ENCODE data around the gene JPH4.

Gene JPH4

DNA sequence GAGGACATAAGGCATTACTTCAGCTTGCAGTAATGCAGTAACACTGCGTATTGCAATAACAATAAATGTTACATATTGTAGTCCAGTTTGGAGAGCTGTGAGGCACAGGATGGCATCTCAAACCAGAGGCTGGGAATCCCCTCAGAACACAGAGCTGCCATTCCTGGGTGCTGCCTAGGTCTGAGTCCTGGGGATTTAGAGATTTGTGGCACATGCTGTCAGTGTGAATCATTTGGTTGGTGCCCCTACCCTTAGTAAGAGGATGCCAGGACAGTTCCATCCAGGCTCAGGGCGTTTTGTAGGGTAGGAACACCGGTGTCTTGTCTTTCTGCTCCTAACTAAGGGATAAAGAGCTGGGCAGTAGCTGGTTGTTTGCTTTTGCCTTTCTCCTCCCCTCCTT is 49.6 kb downstream of the JPH4 start:
- ATAC-seq (replicated peaks; ENCODE audit: extremely low read depth, poor library complexity, severe bottlenecking) (no peak), DNase-seq (ENCODE audit: low spot score in 2 of 2) (no peak)
- H3K36me3 Mint-ChIP-seq (ENCODE audit: insufficient read depth): peaks cover 2% of the 10 kb centered on the region
- no peaks in the 10 kb centered on the region for H3K27me3 Mint-ChIP-seq
- H3K4me3 Mint-ChIP-seq: no peak overlapping the region
- no peaks in the 10 kb centered on the region for H3K9me3 Mint-ChIP-seq
- peak overlapping the region; percentile 74 for H3K27ac Mint-ChIP-seq (ENCODE audit: low read depth)
- H3K4me1 Mint-ChIP-seq: no peaks in the 10 kb centered on the region

DNA sequence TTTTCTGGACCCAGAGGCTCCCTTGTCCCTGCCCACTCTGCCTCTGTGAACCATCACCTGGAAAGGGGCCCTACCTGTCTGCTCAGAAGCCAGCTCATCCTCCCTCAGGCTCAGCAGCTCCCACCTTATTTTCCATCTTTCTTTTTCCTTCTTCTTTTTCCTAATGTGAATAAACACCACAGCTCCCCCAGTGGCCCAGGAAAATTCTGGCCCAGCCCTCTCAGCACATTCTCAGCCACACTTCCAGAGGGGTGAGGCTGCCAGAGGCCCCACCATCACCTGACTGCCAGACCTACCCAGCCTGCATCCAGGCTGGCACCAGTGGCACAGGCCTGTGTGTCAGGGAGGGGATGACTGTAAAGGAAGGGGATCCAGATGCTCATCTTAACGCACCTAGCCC is 50.0 kb downstream of the JPH4 start:
- H3K27ac Mint-ChIP-seq (ENCODE audit: low read depth): peak overlapping the region; percentile 74
- H3K36me3 Mint-ChIP-seq (ENCODE audit: insufficient read depth): peaks cover 2% of the 10 kb centered on the region
- H3K9me3 Mint-ChIP-seq: no peaks in the 10 kb centered on the region
- DNase-seq (ENCODE audit: low spot score in 2 of 2) (no peak), ATAC-seq (replicated peaks; ENCODE audit: extremely low read depth, poor library complexity, severe bottlenecking) (no peak)
- no peaks in the 10 kb centered on the region for H3K4me1 Mint-ChIP-seq
- no peak overlapping the region for H3K4me3 Mint-ChIP-seq
- H3K27me3 Mint-ChIP-seq: no peaks in the 10 kb centered on the region

DNA sequence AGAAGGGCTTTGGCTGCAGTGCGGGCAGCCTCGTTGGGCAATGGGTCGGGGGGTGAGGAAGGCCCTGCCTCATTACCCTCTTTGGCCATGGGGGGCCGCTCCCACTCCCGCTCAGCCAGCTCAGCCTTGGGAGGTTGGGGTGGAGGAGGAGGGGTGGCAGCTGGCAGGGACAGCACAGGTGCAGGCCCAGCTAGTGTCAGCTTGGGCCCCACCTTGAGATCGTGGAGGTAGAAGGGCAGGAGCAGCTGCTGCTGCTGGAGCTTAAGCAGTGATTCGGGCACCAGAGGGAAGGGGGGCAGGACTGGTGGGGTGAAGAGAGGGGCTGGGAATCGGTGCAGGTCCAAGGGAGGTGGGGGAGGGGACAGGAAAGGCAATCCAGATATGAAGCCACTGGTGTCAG is 53.0 kb downstream of the JPH4 start:
- Mint-ChIP-seq H3K36me3 (ENCODE audit: insufficient read depth) (peaks cover 4% of the 10 kb centered on the region), H3K4me3 (no peak overlapping the region), H3K27me3 (no peaks in the 10 kb centered on the region), H3K9me3 (no peaks in the 10 kb centered on the region), H3K27ac (ENCODE audit: low read depth) (no peak overlapping the region), H3K4me1 (no peaks in the 10 kb centered on the region)
- DNase-seq (ENCODE audit: low spot score in 2 of 2): no peak
- no peak for ATAC-seq (replicated peaks; ENCODE audit: extremely low read depth, poor library complexity, severe bottlenecking)

DNA sequence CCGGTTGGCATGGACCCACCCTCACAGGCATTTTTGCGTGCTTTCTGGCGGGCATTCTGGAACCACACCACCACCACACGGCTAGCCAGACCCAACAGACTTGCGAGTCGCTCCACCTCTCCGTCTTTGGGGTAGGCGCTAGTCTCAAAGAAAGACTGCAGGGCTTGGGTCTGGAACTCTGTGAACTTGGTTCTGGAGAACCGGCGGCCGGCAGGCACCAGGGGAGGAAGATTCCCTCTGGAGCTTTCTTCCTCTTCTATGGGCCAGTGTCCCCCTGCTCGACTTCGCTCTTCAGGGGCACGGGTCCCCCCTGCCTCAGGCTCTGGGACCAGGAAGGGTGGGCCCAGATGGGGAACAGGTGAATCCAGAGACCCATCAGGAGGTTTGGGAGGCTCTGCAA is 53.6 kb downstream of the JPH4 start:
- Mint-ChIP-seq H3K27ac (ENCODE audit: low read depth) (no peak overlapping the region), H3K9me3 (no peaks in the 10 kb centered on the region), H3K4me3 (no peak overlapping the region), H3K27me3 (no peaks in the 10 kb centered on the region), H3K36me3 (ENCODE audit: insufficient read depth) (peaks cover 4% of the 10 kb centered on the region), H3K4me1 (no peaks in the 10 kb centered on the region)
- no peak for ATAC-seq (replicated peaks; ENCODE audit: extremely low read depth, poor library complexity, severe bottlenecking)
- DNase-seq (ENCODE audit: low spot score in 2 of 2): no peak

- no peaks in the 10 kb centered on the region for H3K9me3 Mint-ChIP-seq
- H3K27me3 Mint-ChIP-seq: no peaks in the 10 kb centered on the region
- H3K4me1 Mint-ChIP-seq: no peaks in the 10 kb centered on the region
- peaks cover 4% of the 10 kb centered on the region for H3K36me3 Mint-ChIP-seq (ENCODE audit: insufficient read depth)
- DNase-seq (ENCODE audit: low spot score in 2 of 2) (no peak), ATAC-seq (replicated peaks; ENCODE audit: extremely low read depth, poor library complexity, severe bottlenecking) (no peak)
- H3K4me3 Mint-ChIP-seq: no peak overlapping the region
- no peak overlapping the region for H3K27ac Mint-ChIP-seq (ENCODE audit: low read depth)
Measured at GRCh38 chr14:23523229-23524016, 55.2 kb downstream of the JPH4 start.

DNA sequence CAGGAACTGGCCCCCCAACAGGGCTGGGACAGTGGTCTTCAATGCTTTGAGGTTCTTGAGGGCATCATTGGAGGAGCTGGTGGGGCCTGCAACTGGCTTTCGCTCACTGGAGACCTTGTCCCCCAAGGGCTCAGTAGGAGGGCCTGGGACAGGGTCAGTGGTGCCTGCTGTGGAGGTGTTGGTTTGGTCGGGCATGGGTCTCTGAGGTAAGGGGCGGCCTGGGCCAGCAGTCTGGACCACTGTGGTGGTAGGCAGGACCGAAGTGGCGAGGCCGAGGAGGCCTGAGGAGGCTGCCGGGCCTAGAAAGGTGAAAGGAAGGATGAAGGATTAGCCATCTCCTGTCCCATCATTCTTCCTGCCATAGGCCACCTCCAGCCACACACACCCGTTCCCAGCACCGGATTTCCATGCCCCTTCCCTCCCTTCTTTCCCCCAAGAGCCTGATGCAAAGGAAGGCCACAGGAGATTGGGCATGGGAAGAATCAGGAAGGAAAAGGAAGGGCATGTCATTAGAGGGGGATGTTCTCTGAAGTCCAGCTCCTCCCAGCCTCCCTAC is 55.9 kb downstream of the JPH4 start:
- DNase-seq (ENCODE audit: low spot score in 2 of 2) (no peak), ATAC-seq (replicated peaks; ENCODE audit: extremely low read depth, poor library complexity, severe bottlenecking) (no peak)
- Mint-ChIP-seq H3K9me3 (no peaks in the 10 kb centered on the region), H3K4me3 (no peak overlapping the region), H3K27me3 (no peaks in the 10 kb centered on the region), H3K4me1 (no peaks in the 10 kb centered on the region), H3K27ac (ENCODE audit: low read depth) (no peak overlapping the region), H3K36me3 (ENCODE audit: insufficient read depth) (peaks cover 4% of the 10 kb centered on the region)

- ATAC-seq (replicated peaks; ENCODE audit: extremely low read depth, poor library complexity, severe bottlenecking) (no peak), DNase-seq (ENCODE audit: low spot score in 2 of 2) (no peak)
- Mint-ChIP-seq H3K36me3 (ENCODE audit: insufficient read depth) (peaks cover 2% of the 10 kb centered on the region), H3K4me1 (no peaks in the 10 kb centered on the region), H3K27ac (ENCODE audit: low read depth) (no peak overlapping the region), H3K27me3 (no peaks in the 10 kb centered on the region), H3K4me3 (no peak overlapping the region), H3K9me3 (no peaks in the 10 kb centered on the region)
Measured at GRCh38 chr14:23521785-23522640, 56.6 kb downstream of the JPH4 start.

DNA sequence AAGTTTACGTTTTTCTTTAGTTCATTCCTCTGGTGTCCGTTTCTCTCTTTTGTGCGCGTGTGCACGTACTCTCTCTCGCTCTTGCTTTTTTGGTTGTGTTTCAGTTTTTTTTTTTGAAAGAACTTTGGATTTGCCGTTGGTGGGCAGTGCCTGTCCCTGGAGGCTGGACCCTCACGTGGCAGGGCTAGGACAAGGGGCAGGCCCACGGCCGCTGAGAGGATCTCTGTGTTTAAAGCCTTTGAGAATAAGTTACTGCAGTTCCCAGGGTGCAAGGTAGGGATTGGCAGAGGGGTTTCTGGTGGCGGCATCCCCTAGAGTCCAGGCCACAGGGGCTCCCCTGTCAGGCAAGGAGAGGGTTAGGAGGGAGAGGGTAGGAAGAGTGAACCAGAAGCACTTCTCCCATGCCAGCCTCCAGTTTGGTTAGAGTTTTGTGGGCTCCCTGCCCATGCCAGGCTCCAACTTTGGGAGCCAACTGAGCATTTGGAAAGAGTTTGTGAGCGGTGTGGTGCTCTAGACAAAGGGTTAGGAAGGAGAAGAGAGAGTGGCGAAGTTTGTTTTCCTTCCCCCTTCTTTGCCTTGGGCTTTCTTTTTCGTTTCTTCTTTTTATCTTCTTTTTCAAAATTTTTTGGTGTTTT is 57.6 kb downstream of the JPH4 start:
- H3K27ac Mint-ChIP-seq (ENCODE audit: low read depth): peak overlapping the region; percentile 19

GRCh38 chr14:23518709-23519108 is 59.9 kb downstream of the JPH4 start:
- no peak overlapping the region for H3K4me3 Mint-ChIP-seq
- H3K9me3 Mint-ChIP-seq: no peaks in the 10 kb centered on the region
- H3K36me3 Mint-ChIP-seq (ENCODE audit: insufficient read depth): peaks cover 5% of the 10 kb centered on the region
- no peaks in the 10 kb centered on the region for H3K27me3 Mint-ChIP-seq
- H3K27ac Mint-ChIP-seq (ENCODE audit: low read depth): no peak overlapping the region
- ATAC-seq (replicated peaks; ENCODE audit: extremely low read depth, poor library complexity, severe bottlenecking): no peak
- peaks cover 2% of the 10 kb centered on the region for H3K4me1 Mint-ChIP-seq
- DNase-seq (ENCODE audit: low spot score in 2 of 2): no peak

More for the DNA sequence above, 57.6 kb downstream of the JPH4 start:
- H3K36me3 Mint-ChIP-seq (ENCODE audit: insufficient read depth): peaks cover 2% of the 10 kb centered on the region
- H3K4me1 Mint-ChIP-seq: no peaks in the 10 kb centered on the region
- no peaks in the 10 kb centered on the region for H3K9me3 Mint-ChIP-seq
- no peak overlapping the region for H3K4me3 Mint-ChIP-seq
- H3K27me3 Mint-ChIP-seq: no peaks in the 10 kb centered on the region
- no peak for ATAC-seq (replicated peaks; ENCODE audit: extremely low read depth, poor library complexity, severe bottlenecking)
- no peak for DNase-seq (ENCODE audit: low spot score in 2 of 2)

All from central memory CD8-positive, alpha-beta T cell (primary cell).